Spinal cord (tissue), 10 donors: ENCODE results near the gene PHAX. TPM values are rescaled to one million over a fixed set of nuclear protein-coding genes. Genes with fewer than 3 reads are reported as not detected.
"Not testable (repeated sequence)": the region's sequence is repeated elsewhere in the genome, so short reads cannot be mapped to it uniquely, and the experiment has no call there.

Experiments used
- DNase-seq, 6 donors: peaks; one replicate each; pipeline versions ENCODE4 v3.0.0 to v3.0.0-alpha.2; 2013 to 2015; ENCODE audit warnings: low spot score in 6 of 6, low read depth in 4 of 6
- H3K27ac ChIP-seq: one replicate; pipeline ENCODE4 v1.5.1; 2013; ENCODE audit warnings: low read depth, low read length, control low read depth
- H3K27me3 ChIP-seq: one replicate; pipeline ENCODE4 v1.6.1; 2013; ENCODE audit warnings: low read length; ENCODE audit not compliant: control insufficient read depth, insufficient read depth
- H3K36me3 ChIP-seq: one replicate; pipeline ENCODE4 v1.6.1; 2013; ENCODE audit warnings: low read length; ENCODE audit not compliant: control insufficient read depth, insufficient read depth
- H3K4me1 ChIP-seq: one replicate; pipeline ENCODE4 v1.6.1; 2013; ENCODE audit warnings: low read length; ENCODE audit not compliant: control insufficient read depth, insufficient read depth
- H3K4me3 ChIP-seq: one replicate; pipeline ENCODE4 v1.5.1; 2013; ENCODE audit warnings: low read depth, low read length, control low read depth
- H3K9me3 ChIP-seq: one replicate; pipeline ENCODE4 v1.6.1; 2013; ENCODE audit warnings: low read length; ENCODE audit not compliant: control insufficient read depth, insufficient read depth
- WGBS: methylation state at CpG from one replicate; pipeline ENCODE4 v1.1.5; 2013; ENCODE audit warnings: missing lambda C conversion rate; ENCODE audit not compliant: insufficient coverage; 5-methylcytosine and 5-hydroxymethylcytosine counted together
- polyA plus RNA-seq, 2 donors: library from polyadenylated mRNA; unstranded; fragments of 120-200 nt; gene quantifications; one replicate each; pipeline ENCODE4 v1.2.1, GENCODE V29; 2013; ENCODE audit not compliant: insufficient read length in 2 of 2
- total RNA-seq, 2 donors: library from RNA; depleted of rRNA in 1 of 2; stranded (reverse); fragments of 120-200 nt in 1 of 2; fragments of >200 nt in 1 of 2; gene quantifications; one replicate each; pipeline versions ENCODE4 v1.2.3 to v1.2.4, GENCODE V29; 2013 to 2014
- donor health status: healthy.

Gene PHAX
- total and polyA plus RNA-seq, 4 donors: 64.5 to 97.5 (median 75.5) TPM

DNA sequence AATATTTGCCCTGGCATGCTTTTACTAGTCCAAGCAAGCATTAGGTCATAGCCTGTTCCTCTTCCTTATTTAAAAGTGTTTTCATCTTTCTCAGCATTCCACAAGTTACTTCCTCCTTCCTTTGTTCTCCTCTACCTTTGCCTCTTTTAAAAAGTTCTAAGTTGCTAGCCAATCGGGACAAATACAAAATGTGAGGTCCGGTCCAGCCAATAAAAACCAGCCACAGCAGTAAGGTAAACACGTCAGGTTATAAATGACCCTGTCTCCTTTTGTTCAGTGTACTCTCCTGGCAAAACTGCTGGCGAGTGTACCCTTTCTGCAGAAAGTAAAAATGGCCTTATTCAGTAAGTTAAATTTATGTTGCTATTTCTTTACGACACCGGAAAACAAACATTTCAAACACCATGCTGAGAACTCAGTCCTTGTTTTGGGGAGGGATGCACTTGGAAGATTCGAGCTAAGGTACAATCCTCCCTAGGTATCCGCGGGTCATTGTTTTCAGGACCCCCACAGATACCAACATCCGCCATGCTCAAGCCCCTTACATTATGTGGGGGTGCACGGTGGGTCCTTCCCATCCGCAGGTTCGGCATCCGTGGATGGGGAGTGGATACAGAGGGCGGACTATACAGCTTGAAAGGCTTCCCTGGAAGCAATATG, 646 bp upstream of the PHAX start:
- not testable (repeated sequence) for H3K27me3 ChIP-seq, H3K9me3 ChIP-seq, DNase-seq
- H3K4me1 ChIP-seq: peaks cover 27% of the 10 kb centered on the region
- H3K27ac ChIP-seq: peak overlapping the region; percentile 88
- WGBS: 5% methylated on average over 4 of the region's 15 CpGs
- H3K36me3 ChIP-seq: peaks cover 18% of the 10 kb centered on the region
- H3K4me3 ChIP-seq: peak overlapping the region; percentile 86

DNA sequence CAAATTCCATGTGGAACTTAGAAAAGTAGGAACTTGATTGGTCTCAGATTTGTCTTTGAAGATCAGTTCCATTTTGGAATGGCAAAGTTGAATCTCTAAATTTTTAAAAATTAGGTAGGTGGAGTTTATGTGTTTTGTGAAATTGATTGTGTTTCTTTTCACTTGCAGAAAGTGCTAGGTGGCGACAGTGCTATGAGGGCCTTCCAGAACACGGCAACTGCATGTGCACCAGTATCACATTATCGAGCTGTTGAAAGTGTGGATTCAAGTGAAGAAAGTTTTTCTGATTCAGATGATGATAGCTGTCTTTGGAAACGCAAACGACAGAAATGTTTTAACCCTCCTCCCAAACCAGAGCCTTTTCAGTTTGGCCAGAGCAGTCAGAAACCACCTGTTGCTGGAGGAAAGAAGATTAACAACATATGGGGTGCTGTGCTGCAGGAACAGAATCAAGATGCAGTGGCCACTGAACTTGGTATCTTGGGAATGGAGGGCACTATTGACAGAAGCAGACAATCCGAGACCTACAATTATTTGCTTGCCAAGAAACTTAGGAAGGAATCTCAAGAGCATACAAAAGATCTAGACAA, 2.8 kb downstream of the PHAX start:
- no peak overlapping the region for H3K4me3 ChIP-seq
- no peak for DNase-seq
- H3K4me1 ChIP-seq: peaks cover 26% of the 10 kb centered on the region
- no peak overlapping the region for H3K27ac ChIP-seq
- no peaks in the 10 kb centered on the region for H3K27me3 ChIP-seq
- WGBS: 90% methylated on average over 2 of the region's 6 CpGs
- H3K9me3 ChIP-seq: no peaks in the 10 kb centered on the region
- H3K36me3 ChIP-seq: peaks cover 33% of the 10 kb centered on the region

DNA sequence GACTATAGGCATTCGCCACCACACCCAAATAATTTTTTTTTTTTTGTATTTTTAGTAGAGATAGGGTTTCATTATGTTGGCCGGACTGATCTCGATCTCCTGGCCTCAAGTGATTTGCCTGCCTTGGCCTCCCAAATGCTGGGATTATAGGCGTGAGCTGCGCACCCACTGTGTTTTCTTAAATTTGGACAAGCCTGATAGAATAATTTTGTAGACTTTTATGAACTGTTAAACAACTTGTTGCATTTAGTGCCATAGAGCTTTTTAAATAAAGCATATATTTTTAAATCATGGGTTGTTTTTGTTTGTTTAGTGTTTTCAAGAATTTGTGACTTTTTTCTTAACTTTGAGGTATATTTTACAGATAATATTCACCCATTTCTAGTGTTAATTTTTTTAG, 4.8 kb downstream of the PHAX start:
- WGBS: 92% methylated on average over 4 of the region's 5 CpGs
- Histone ChIP-seq H3K4me1 (peaks cover 23% of the 10 kb centered on the region), H3K27me3 (no peaks in the 10 kb centered on the region), H3K9me3 (no peaks in the 10 kb centered on the region), H3K27ac (no peak overlapping the region), H3K4me3 (no peak overlapping the region), H3K36me3 (peaks cover 43% of the 10 kb centered on the region)
- no peak for DNase-seq

DNA sequence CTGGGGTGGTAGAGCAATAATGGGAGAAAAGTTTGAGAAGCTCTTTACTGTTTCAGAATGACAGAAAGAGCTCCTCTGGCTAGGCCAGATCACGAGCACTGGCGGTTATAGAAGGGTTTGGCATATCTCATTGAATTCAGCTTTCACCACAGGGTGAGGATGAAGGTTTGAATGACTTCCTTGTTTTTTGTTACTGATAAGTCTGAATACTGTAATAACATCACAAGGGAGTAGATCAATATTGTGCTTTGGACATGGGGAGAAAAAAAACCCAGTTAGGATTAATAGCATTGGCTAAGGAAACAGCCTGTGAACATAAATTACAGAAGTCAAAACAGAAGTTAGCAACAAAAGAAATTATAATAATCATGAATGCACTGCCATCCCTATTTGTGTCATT, 9.4 kb downstream of the PHAX start:
- Histone ChIP-seq H3K36me3 (peaks cover 43% of the 10 kb centered on the region), H3K4me3 (no peak overlapping the region), H3K4me1 (peaks cover 7% of the 10 kb centered on the region), H3K9me3 (no peaks in the 10 kb centered on the region), H3K27ac (no peak overlapping the region), H3K27me3 (no peaks in the 10 kb centered on the region)
- WGBS: no CpG with 5 or more reads among the region's 2 CpGs
- no peak for DNase-seq

- peaks cover 2% of the 10 kb centered on the region for H3K4me1 ChIP-seq
- no CpG with 5 or more reads among the region's 6 CpGs for WGBS
- H3K27ac ChIP-seq: no peak overlapping the region
- H3K4me3 ChIP-seq: no peak overlapping the region
- H3K27me3 ChIP-seq: no peaks in the 10 kb centered on the region
- peaks cover 39% of the 10 kb centered on the region for H3K36me3 ChIP-seq
- H3K9me3 ChIP-seq: no peaks in the 10 kb centered on the region
- DNase-seq: no peak
Observed at GRCh38 chr5:126610616-126611015, 9.9 kb downstream of the PHAX start.

- 100% methylated on average over 2 of the region's 7 CpGs for WGBS
- Histone ChIP-seq H3K36me3 (peaks cover 46% of the 10 kb centered on the region), H3K4me3 (no peak overlapping the region), H3K4me1 (no peaks in the 10 kb centered on the region), H3K9me3 (no peaks in the 10 kb centered on the region), H3K27me3 (no peaks in the 10 kb centered on the region), H3K27ac (no peak overlapping the region)
- no peak for DNase-seq
Observed at GRCh38 chr5:126613941-126614592, 13.3 kb downstream of the PHAX start.

DNA sequence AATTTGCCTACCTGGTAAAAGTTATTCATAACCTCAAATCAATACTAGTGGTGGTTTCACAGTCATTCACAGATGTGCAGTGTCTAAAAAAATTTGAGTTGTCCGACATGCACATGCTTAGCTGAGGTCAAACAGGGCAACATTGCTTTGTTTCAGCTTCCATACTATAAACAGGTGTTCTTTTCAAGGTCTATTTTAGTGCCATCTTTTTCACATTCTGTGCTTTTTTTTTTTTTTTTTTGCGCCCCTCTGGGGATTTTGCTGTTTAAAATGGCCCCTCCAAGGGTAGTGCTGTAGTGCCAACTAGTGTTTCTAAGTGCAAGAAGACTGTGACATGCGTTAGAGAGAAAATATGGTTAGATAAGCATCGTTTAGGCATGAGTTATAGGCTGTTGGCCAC, 14.5 kb downstream of the PHAX start:
- Histone ChIP-seq H3K36me3 (peaks cover 41% of the 10 kb centered on the region), H3K27me3 (no peaks in the 10 kb centered on the region), H3K27ac (no peak overlapping the region), H3K4me1 (no peaks in the 10 kb centered on the region), H3K4me3 (no peak overlapping the region), H3K9me3 (no peaks in the 10 kb centered on the region)
- no CpG with 5 or more reads among the region's 4 CpGs for WGBS
- no peak for DNase-seq

- H3K9me3 ChIP-seq, H3K4me1 ChIP-seq, H3K27ac ChIP-seq, H3K27me3 ChIP-seq, H3K4me3 ChIP-seq, DNase-seq: not testable (repeated sequence)
- peaks cover 37% of the 10 kb centered on the region for H3K36me3 ChIP-seq
- over 99% methylated on average over 8 of the region's 8 CpGs for whole genome bisulfite sequencing
Observed at GRCh38 chr5:126617603-126618002, 16.9 kb downstream of the PHAX start.

DNA sequence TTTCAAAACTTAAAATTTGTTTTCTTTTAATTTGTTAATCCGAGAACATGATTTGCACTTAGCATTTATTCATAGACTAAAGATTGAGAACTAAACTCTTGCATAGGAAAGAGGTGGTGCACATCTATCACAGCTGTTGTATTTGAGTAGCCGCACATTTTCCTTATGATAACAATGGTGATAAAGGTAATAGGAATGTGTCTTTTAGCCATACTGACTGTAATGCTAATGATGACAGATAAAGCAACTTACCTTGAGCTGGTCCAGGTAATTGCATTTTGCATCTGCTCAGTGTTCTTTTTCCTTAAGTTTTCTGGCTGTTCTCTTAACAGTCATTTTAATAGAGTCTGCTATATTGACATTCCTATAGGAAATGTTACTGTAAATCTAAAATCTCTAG, 19.0 kb downstream of the PHAX start:
- no CpG with 5 or more reads among the region's 2 CpGs for WGBS
- H3K36me3 ChIP-seq: peaks cover 29% of the 10 kb centered on the region
- H3K9me3 ChIP-seq: no peaks in the 10 kb centered on the region
- no peak overlapping the region for H3K4me3 ChIP-seq
- H3K27me3 ChIP-seq: no peaks in the 10 kb centered on the region
- no peaks in the 10 kb centered on the region for H3K4me1 ChIP-seq
- H3K27ac ChIP-seq: no peak overlapping the region
- DNase-seq: no peak

GRCh38 chr5:126624534-126624933, 23.8 kb downstream of the PHAX start:
- Histone ChIP-seq H3K27ac (no peak overlapping the region), H3K27me3 (no peaks in the 10 kb centered on the region), H3K36me3 (peaks cover 22% of the 10 kb centered on the region), H3K9me3 (no peaks in the 10 kb centered on the region), H3K4me1 (no peaks in the 10 kb centered on the region), H3K4me3 (no peak overlapping the region)
- 100% methylated on average over 2 of the region's 4 CpGs for WGBS
- no peak for DNase-seq
